ENCODE results near the gene SYNM.

The SYNM gene

GRCh38 chr15:99096894-99097426 lies 7.9 kb upstream of the SYNM start:
- DNase-seq: no peak
- Histone ChIP-seq H3K27ac (no peak overlapping the region), H3K4me3 (ENCODE audit: low read depth, low read length) (no peak overlapping the region), H3K36me3 (replicated peaks) (no peaks in the 10 kb centered on the region), H3K27me3 (replicated peaks) (no peaks in the 10 kb centered on the region)
- TF ChIP-seq, protein P1, sequence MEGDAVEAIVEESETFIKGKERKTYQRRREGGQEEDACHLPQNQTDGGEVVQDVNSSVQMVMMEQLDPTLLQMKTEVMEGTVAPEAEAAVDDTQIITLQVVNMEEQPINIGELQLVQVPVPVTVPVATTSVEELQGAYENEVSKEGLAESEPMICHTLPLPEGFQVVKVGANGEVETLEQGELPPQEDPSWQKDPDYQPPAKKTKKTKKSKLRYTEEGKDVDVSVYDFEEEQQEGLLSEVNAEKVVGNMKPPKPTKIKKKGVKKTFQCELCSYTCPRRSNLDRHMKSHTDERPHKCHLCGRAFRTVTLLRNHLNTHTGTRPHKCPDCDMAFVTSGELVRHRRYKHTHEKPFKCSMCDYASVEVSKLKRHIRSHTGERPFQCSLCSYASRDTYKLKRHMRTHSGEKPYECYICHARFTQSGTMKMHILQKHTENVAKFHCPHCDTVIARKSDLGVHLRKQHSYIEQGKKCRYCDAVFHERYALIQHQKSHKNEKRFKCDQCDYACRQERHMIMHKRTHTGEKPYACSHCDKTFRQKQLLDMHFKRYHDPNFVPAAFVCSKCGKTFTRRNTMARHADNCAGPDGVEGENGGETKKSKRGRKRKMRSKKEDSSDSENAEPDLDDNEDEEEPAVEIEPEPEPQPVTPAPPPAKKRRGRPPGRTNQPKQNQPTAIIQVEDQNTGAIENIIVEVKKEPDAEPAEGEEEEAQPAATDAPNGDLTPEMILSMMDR (IDR thresholded peaks at IDR 0.05; ENCODE audit: low read depth, low read length, missing control alignments): no peak
- in situ Hi-C loops (cut with HindIII; ENCODE audit: low pct_ligation_motif_present, low sequenced_read_pairs): no loop called here

- no peak overlapping the region for H3K27ac ChIP-seq
- no peak overlapping the region for H3K4me3 ChIP-seq (ENCODE audit: low read depth, low read length)
- in situ Hi-C loops (cut with HindIII; ENCODE audit: low pct_ligation_motif_present, low sequenced_read_pairs): no loop called here
- no peak for DNase-seq
- no peaks in the 10 kb centered on the region for H3K36me3 ChIP-seq (replicated peaks)
- TF ChIP-seq, protein P1 (IDR thresholded peaks at IDR 0.05; ENCODE audit: low read depth, low read length, missing control alignments): no peak
- no peaks in the 10 kb centered on the region for H3K27me3 ChIP-seq (replicated peaks)
These were observed 7.2 kb upstream of the SYNM start for GRCh38 chr15:99097441-99098410.

DNA sequence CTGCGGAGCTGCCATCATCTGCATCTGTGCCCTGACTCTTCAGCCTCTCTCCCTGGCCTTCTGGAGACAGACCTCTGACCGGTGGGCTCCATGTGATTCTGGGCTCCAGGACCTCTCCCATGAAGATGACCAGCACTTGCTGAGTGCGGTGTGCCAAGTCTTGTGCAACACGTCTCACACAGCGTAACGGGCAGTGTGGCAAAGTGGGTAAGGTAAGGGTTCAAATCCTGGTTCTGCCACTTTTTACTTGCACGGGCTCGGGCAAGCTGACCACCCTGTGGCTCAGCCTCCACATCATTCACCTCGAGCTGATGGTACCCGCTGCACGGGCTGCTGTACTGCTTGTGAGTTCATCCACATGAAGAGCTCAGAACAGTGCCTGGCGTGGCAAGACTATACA lies 6.5 kb upstream of the SYNM start:
- Histone ChIP-seq H3K27me3 (replicated peaks) (no peaks in the 10 kb centered on the region), H3K36me3 (replicated peaks) (no peaks in the 10 kb centered on the region), H3K27ac (no peak overlapping the region), H3K4me3 (ENCODE audit: low read depth, low read length) (no peak overlapping the region)
- TF ChIP-seq, protein P1 (IDR thresholded peaks at IDR 0.05; ENCODE audit: low read depth, low read length, missing control alignments): no peak
- DNase-seq: no peak
- in situ Hi-C loops (cut with HindIII; ENCODE audit: low pct_ligation_motif_present, low sequenced_read_pairs): no loop called here

DNA sequence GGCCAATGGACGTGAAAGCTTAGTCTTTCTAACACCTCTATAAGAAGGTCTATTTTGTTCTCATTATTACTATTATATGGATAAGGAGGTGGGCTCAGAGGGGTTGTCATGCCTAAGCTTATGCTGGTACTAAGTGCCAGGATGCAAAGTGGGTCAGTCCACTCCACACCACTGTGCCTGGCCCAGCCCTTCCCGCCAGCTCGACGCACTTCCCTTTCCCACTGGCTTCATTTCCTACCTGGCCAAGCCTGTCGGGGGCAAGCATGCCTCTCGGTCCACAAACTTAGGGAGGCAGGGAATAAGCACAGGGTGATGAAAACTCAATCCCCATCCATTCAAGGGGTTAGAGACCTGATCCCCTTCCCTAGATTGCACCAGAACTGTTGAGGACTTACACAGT lies 5.9 kb upstream of the SYNM start:
- H3K27ac ChIP-seq: no peak overlapping the region
- TF ChIP-seq, protein P1 (IDR thresholded peaks at IDR 0.05; ENCODE audit: low read depth, low read length, missing control alignments): no peak
- H3K27me3 ChIP-seq (replicated peaks): no peaks in the 10 kb centered on the region
- no peak overlapping the region for H3K4me3 ChIP-seq (ENCODE audit: low read depth, low read length)
- in situ Hi-C loops (cut with HindIII; ENCODE audit: low pct_ligation_motif_present, low sequenced_read_pairs): no loop called here
- no peak for DNase-seq
- H3K36me3 ChIP-seq (replicated peaks): no peaks in the 10 kb centered on the region

GRCh38 chr15:99099661-99100060 lies 5.2 kb upstream of the SYNM start:
- no peak overlapping the region for H3K27ac ChIP-seq
- H3K4me3 ChIP-seq (ENCODE audit: low read depth, low read length): no peak overlapping the region
- in situ Hi-C loops (cut with HindIII; ENCODE audit: low pct_ligation_motif_present, low sequenced_read_pairs): loop anchor here (25.0 kb wide), 1 partner anchor 113 kb away; no protein-coding TSS in a partner anchor
- no peaks in the 10 kb centered on the region for H3K36me3 ChIP-seq (replicated peaks)
- DNase-seq: no peak
- TF ChIP-seq, protein P1 (IDR thresholded peaks at IDR 0.05; ENCODE audit: low read depth, low read length, missing control alignments): no peak
- no peaks in the 10 kb centered on the region for H3K27me3 ChIP-seq (replicated peaks)
